IPS DF 4.7 (cell line): ENCODE results near the gene FRG2B.
"Not testable (repeated sequence)": the region's sequence is repeated elsewhere in the genome, so short reads cannot be mapped to it uniquely, and the experiment has no call there.

Experiments used
- DNase-seq: peaks from one replicate; pipeline ENCODE4 v3.0.0-alpha.2; 2013; ENCODE audit warnings: low spot score; ENCODE audit errors: extremely low read depth

FRG2B gene

DNA sequence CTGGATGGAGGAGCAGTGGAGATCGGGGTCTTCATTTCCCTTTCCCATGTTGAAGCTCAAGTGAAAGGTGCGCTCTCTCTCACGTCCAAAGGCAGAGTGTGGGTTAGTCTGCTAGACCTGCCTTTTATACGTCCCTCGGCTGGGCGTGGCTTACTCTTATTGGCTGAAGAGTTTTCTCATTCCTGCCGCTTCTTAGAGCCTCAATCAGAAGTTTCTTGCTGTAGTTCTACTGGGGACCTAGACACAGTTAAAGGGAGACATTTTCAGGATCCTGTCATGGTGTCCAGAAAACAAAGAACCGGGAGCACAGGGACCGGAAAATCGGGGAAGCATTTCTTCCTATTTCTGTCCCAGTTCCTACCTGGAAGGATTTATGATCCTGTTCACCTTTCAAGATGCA is at the start of gene FRG2B:
FRG2B (minus strand) TSS at position 101 of the 400 bp plus-strand sequence; CDS start at position 48, 53 bp downstream.
- not testable (repeated sequence) for DNase-seq

DNA sequence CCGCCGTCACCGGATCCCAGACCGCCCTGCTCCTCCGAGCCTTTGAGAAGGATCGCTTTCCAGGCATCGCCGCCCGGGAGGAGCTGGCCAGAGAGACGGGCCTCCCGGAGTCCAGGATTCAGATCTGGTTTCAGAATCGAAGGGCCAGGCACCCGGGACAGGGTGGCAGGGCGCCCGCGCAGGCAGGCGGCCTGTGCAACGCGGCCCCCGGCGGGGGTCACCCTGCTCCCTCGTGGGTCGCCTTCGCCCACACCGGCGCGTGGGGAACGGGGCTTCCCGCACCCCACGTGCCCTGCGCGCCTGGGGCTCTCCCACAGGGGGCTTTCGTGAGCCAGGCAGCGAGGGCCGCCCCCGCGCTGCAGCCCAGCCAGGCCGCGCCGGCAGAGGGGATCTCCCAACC is 40.9 kb upstream of the FRG2B start:
- not testable (repeated sequence) for DNase-seq

DNA sequence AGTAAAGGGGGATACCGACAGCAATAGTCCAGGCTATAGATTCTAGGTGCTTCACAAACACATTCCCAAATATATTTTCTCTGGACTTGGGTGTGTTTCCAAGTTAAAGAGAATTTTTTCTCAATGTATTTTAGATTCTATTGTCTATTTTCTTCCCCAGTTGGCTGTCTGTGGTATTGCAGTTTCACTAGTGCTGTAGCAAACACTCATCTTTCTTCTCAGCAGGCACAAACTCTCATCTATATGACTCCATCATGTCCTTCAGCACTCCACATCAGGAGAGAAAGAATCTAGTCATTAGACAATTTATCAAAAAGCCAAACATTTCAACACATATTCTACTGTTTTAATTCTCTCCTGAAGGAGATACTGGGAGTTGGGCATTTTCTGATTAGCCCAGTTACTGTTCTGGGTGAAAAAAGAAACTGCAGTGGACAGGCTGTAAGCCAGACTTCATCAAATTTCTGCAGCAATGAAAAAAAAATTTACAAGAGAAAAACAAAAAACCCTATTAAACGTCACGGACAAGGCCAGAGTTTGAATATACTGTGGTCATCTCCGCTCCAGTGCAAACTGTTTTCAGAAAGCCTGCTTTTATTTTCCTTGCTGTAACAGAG is 37.1 kb upstream of the FRG2B start:
- DNase-seq, result not testable (repeated sequence)

DNA sequence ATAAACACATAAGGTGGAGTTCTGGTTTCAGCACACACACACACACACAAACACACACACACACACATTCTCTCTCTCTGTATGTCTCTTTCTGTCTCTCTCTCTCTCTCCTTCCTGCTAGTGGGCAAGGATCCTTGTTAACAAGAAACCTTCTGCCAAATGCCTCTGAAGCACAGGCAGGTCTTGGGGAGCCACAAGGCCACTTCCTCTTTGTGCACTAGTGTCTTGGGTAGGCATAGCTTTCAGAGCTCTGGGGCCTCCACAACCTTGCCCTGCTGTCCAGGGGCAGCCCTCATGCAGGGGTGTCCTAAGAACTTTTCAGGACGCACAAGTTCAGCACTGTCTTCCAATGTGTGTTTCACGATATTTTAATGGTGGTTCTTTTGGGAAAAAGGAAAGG is 34.5 kb upstream of the FRG2B start:
- not testable (repeated sequence) for DNase-seq

DNA sequence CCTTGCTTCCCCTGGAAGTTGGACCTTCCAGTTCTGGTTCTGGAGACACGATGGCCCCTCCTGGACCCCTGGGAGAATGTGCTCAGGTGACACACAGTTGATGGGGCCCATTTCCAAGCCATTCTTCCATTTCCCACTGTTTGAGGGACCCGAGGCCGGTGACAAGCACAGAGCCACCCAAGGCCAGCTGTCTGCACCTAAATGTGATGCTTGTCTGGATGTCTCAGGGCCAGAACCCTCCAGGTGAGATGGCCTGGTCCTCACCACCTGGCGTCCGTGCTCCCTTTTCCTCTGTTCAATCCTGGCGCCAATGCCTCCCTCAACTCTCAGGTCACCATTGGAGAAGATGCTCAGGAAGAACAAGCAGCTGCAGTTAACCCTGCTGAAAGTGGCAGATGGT is 33.9 kb upstream of the FRG2B start:
- DNase-seq, result not testable (repeated sequence)

DNA sequence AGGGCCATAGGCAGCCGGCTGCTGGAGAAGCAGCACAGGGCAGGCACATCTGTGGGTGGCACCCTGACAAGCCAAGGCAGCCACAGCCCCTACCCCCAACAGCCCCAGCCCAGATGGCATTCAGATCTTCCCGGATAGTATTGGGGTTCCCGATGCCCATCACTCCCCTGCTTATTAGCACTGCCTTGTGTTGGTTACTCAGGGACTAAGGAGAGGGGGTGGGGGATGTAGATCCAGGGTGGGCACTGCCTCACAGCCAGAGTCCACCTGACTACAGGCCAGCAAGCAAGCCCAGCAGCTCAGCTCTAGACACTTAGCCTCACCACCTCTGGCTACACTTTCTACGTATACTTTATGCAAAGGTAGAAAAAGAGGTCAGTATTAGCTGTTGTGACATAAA is 30.7 kb upstream of the FRG2B start:
- not testable (repeated sequence) for DNase-seq

DNA sequence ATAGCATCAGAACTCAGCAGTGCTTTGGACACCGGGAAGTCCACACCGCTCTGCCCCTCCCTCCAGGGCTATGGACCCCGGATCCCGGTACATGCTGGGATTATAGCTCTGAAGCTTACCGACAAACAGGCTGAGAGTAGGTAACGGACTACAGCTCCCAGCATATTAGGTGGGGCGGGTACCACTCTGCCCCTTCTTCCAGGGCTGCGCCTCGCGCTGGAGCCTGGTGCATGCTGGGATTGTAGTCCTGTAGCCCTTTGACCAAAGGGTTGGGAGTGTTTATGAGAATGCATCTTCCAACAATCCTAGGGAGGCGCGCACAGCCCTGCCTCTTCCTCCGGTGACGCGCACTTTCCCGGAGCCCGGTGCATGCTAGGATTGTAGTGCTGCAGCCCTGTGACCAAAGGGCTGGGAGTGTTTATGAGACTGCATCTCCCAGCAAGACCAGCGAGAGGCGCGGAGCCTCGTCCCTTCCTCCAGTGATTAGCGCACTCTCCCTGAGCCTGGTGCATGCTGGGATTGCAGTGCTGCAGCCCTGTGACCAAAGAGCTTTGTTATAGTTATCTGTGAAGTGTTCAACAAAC is 22.4 kb upstream of the FRG2B start:
- not testable (repeated sequence) for DNase-seq

DNA sequence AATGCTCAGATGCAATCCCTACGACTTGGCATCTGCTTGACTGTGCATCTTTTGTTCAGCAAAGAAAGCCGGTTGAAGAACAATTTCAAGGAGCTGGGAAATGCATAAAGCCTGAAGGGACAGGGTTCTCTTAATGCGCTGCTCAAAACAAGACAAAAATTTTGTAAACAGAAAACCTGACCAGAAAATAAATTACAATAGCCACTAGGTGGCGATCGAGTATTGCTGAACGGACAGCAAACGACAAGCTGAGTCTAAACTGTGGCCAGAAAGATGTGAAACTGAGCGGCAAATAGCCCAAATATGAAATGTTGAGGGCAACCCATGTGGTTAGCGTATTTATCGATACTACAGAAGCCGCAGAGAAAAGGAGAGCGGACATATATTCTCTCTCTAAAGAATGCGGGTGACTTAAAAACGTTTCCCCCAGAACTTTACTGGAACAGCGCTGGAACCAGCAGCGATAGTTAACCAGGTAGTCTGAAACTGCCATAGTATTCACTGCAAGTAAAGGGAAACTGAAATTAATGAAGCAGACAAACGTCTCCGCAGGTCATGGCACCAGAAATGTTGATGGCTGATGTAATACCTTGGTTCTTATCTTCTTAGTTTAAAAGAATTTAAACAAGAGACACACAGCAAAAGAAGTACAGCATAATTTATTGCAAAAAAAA is 20.6 kb upstream of the FRG2B start:
- DNase-seq, result not testable (repeated sequence)

DNA sequence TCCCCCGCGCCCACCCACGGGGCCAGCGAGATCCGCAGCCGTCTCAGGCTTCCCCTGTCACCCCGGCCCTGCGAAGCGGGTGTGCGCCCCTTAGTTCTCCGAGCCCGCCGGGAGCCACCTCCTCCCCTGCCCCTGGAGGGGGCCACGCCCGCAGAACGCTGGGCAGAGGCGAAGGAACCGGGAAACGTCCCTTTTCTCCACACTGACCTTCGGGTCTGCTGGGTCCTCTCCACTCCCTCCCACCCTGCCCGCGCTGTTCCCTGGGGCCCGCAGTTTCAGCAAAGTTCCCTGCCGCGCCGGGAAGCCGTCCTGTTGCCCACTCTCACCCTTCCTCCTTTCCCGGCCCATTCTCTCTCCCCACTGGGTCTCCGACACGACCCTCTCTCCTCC is 11.2 kb upstream of the FRG2B start:
- not testable (repeated sequence) for DNase-seq

DNA sequence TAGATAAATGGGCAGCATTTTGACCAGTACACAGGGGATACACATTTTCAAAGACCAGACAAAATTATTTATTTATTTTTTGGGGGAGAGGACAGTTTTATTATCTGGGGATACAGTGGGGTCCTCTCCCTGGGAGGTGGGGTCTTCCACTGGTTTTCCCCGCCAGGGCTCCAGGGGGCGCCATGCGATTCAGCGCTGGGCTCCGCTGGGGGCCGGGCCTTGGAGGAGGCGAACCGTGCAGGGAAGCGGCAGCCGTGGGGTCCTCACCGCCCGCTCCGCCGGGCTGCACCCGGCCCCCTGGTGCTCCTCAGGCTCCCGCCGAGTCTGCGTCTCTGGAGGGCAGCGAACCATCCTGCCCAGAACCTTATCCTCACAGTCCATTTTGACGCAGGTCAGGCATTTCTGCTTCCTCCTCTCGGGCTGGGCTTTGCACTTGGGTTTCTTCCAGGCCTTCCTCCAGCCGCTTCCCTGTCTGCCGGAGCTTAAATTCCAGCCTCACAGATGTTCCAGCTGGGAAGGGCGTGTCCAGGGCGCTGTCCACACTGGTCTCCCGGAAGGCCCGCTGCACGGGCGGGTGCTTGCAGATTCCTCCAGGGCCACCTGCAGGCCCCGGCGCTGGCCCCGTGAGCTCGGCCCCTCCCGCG is 10.7 kb upstream of the FRG2B start:
- DNase-seq, result not testable (repeated sequence)

DNA sequence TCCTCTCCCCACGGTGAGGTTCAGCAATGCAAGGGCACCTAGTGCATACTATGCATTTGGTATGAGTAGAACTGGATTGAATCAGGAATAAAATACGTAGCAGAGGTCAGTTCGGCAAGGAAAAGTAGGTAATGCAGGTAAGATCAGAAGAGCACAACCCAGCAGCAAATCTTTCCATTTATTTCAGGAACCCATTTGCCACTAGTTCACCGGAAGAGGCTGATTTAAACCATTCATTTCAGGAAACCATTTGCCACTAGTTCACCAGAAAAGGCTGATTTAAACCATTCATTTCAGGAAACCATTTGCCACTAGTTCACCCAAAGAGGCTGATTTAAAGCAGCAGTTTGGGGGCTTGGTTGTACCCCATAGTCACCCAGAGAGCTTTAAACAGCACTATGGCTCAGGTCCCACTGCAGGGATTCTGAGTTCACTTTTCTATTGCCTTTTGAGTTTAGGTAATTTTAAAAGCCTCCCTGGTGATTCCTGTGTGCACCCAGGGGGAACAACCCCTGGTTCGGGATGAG is 4.2 kb upstream of the FRG2B start:
- not testable (repeated sequence) for DNase-seq

DNA sequence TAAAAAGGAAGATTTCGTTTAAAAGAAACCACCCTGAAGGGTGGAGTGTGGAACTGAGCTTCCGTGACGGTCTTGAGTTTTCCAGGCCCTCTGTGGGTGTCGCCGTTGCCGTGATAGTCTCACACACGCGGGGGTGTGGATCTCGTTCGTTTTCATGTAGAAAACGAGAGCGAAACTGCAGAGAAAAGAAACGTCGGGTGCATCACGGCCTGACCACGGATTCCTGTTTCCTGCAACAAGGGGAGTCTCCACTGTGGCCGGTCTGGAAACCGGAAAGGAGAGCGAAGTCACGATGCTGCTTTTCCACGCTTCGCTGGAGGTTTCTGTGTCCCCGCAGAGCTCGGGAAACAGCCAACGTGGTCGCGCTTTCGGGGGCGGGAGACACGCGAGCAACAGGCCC is 4.1 kb downstream of the FRG2B start:
- not testable (repeated sequence) for DNase-seq

DNA sequence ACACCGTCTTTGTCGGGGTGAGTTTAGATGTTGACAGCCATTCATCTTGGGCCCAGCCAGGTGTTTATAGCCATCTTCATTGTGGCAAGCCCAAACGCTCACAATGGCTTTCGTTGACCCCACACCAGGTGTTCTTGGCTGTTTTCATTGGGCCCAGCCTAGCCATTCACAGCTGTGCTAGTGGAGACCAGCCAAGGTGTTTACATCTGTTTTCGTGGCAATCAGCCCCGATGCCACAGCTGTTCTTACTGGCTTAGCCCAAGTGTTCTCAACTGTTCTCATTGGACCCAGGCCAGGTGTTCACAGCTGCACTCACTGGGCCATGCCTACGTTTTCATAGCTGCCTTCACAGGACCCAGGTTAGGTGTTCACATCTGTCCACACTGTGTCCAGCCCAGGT is 7.7 kb downstream of the FRG2B start:
- DNase-seq, result no peak

DNA sequence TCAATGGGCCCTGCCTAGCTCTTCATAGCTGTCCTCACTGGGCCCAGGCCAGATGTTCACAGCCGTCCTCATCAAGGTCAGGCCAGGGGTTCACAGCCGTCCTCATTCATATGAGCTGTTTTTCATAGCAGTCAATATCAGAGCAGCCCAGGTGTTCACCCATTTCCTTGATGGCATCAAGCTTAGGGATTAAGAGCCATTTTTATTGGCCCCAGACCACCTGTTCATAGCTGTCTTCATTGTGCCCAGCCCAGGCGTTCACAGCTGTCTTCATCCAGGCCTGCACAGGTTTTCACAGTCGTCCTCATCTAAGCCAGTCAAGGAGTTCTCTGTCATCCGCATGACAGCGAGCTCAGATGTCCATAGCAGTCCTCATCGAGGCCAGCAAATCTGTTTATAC is 9.4 kb downstream of the FRG2B start:
- no peak for DNase-seq

DNA sequence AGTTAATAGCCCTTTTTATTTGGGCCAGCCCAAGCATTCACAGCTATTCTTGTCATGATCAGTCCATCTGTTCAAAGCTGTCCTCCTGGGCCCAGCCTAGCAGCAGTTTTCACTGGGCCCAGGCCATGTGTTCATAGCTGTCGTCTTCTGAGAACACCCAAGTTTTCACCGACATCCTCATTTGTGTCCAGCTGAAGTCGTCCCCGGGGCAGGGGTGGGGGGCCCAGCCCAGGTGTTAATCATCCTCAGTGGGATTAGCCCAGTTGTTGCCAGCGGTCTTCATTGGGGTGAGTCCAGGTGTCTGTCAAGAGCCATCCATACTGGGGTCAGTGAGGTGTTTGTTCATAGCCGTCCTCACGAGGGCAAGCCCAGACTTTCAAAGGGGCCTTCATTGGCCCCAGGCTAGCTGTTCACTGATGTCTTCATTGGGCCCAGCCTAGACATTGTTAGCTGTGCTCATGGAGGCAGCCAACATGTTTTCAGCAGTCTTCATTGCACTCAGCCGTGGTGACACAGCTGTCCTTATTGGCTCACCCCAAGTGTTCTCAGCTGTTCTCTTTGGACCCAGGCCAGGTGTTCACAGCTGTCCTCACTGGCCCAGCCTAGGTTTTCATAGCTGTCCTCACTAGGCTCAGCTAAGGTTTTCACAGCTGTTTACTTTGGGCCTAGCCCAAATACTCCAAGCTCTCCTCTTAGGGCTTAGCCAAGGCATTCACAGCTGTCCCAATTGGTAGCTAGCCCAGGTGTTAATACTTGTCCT is 10.0 kb downstream of the FRG2B start:
- DNase-seq, result no peak

DNA sequence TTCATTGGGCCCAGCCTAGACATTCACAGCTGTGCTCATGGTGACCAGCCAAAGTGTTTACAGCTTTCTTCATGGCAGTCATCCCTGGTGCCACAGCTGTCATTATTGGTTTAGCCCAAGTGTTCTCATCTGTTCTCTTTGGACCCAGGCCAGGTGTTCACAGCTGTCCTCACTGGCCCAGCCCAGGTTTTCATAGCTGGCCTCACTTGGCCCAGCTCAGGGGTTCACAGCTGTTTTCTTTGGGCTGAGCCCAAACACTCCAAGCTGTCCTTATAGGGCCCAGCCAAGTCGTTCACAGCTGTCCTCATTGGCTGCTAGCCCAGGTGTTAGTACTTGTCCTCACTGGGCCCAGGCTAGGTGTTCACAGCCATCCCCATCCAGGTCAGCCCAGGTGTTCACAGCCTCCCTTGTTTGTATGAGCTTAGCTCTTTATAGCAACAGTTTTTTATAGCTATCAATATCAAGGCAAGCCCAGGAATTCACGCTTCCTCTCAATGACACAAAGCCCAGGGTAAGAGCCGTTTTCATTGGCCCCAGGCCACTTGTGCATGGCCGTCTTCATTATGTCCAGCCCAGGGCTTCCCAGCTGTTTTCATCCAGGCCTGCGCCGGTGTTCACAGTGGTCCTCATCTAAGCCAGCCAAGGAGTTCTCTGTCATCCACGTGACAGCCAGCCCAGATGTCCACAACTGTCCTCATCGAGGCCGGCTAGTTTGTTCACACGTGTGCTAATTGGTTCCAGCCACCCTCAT is 11.6 kb downstream of the FRG2B start:
- no peak for DNase-seq

DNA sequence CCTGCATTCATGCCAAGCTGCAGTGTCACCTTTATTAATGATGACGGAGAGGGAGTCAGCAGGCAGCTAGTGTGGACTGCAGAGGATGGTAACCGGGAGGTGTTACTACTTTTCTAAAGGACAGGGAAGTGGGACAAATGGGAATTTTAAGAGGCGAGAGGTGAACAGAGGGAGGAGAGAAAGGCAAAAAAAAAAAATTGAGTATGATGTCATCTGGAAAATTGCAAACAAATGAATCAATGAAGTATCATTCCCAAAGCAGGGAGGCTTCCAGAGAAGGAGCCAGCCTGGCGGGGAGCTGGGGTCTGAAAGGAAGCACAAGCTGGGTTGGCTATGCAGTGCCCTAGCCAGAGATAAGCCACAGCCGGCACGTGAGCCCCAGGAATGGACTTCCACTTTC is 12.9 kb downstream of the FRG2B start:
- no peak for DNase-seq

DNA sequence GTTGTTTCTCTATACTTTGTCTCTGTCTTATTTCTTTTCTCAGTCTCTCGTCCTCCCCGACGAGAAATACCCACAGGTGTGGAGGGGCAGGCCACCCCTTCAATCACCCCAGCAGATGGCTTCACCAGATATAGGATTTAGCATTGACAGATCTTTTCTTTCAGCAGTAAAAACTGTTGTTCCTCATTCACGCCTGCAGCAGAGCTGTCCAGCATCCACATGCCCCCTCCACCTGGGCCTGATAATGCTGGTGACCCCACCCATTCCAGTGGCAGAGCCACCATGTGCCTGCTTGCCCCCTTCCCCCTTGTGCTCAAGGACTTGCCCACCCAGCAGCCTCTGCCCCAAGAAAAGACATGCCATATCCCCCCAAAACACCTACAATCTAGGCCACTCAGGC is 15.5 kb downstream of the FRG2B start:
- no peak for DNase-seq

DNA sequence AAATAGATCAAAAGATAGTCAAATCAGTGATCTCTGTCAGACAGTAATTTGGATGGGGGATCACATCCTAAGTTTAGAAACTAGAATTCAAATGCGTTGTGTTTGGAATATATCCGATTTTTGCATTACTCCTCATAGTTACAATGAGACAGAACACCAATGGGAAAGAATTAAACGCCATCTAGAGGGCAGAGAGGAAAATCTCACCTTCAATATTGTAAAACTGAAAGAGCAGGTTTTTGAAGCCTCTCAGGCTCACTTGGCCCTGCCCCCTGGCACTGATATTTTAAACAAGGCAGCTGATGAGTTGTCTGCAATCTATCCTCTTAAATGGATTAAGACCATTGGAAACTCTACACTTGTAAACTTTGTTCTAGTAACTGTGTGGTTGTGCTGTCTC is 17.7 kb downstream of the FRG2B start:
- no peak for DNase-seq

DNA sequence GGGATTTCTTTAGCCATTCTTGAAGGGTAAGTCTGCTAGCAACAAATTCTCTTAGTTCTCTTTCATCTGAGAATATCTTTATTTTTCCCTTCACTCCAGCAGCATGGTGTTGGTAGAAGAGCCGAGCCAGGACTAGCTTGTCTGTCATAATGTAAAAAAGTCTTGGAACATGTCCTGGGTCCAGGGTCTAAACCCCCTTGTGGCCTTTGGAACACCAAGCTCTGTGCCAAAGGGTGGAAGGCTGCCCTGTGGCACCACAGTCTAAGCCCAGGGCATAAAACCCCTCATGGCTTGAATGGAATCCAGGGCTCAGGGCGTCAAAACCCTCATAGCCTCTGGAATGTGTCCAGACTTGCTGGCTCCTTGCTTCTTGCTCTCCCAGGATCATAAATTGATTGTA is 23.2 kb downstream of the FRG2B start:
- DNase-seq, result not testable (repeated sequence)

DNA sequence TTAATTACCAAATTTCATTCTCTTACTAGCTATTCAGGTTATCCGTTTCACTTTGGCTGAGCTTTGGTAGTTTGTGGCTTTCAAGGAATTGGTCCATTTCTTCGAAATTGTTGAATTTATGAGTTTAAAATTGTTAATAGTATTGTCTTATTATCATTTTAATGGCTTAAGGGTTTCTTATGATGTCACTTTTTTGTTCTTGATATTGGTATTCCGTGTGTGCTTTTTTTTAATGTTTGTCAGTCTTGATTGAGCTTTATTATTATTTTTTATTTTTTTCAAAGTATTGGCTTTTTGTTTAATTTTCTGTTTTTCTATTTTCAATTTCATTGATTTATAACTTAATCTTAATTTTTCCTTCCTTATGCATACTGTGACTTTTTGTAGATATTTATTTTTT is 25.9 kb downstream of the FRG2B start:
- DNase-seq, result no peak
